ENCODE measurements around the gene ACP2.

ACP2 gene

DNA sequence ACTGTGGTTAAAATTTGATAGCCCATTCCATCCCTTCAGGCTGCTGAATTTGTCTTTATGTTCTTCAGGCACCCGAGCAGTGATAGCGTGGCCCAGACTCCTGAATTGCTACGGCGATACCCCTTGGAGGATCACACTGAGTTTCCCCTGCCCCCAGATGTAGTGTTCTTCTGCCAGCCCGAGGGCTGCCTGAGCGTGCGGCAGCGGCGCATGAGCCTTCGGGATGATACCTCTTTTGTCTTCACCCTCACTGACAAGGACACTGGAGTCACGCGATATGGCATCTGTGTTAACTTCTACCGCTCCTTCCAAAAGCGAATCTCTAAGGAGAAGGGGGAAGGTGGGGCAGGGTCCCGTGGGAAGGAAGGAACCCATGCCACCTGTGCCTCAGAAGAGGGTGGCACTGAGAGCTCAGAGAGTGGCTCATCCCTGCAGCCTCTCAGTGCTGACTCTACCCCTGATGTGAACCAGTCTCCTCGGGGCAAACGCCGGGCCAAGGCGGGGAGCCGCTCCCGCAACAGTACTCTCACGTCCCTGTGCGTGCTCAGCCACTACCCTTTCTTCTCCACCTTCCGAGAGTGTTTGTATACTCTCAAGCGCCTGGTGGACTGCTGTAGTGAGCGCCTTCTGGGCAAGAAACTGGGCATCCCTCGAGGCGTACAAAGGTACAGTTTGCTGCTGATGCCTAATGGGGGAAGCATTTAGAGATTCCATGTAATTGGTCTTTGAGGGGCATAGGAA is 26.1 kb upstream of the ACP2 start:
- in situ Hi-C loops (cut with HindIII; ENCODE audit: low sequenced_read_pairs) = no loop called here
- TF ChIP-seq, protein P1, sequence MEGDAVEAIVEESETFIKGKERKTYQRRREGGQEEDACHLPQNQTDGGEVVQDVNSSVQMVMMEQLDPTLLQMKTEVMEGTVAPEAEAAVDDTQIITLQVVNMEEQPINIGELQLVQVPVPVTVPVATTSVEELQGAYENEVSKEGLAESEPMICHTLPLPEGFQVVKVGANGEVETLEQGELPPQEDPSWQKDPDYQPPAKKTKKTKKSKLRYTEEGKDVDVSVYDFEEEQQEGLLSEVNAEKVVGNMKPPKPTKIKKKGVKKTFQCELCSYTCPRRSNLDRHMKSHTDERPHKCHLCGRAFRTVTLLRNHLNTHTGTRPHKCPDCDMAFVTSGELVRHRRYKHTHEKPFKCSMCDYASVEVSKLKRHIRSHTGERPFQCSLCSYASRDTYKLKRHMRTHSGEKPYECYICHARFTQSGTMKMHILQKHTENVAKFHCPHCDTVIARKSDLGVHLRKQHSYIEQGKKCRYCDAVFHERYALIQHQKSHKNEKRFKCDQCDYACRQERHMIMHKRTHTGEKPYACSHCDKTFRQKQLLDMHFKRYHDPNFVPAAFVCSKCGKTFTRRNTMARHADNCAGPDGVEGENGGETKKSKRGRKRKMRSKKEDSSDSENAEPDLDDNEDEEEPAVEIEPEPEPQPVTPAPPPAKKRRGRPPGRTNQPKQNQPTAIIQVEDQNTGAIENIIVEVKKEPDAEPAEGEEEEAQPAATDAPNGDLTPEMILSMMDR (IDR thresholded peaks at IDR 0.05; ENCODE audit: low read depth, low read length, missing control alignments) = no peak
- no peak overlapping the region for H3K4me3 ChIP-seq (ENCODE audit: low read depth, low read length)
- no peak for DNase-seq (ENCODE audit: low read depth)

DNA sequence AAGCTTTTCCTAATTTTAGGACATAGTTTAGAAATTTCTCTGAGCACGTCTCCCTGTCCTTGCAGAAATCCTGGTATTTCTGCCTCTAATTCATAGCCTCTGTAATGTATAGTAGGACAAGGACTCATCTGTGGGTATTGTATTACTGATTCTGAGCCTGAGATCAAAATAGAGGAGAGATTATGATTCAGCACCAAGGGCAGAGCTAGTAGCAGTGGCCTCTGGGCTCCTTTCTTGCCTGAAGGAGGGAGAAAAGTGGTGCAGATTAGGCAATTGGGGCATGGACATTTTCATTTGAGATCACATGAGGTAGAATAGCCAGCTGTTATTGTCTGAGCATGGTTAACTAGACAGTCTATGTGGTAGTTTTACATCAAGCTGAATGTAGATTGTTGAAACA is 24.1 kb upstream of the ACP2 start:
- TF ChIP-seq, protein P1 (IDR thresholded peaks at IDR 0.05; ENCODE audit: low read depth, low read length, missing control alignments) = no peak
- H3K4me3 ChIP-seq (ENCODE audit: low read depth, low read length) = no peak overlapping the region
- no peak for DNase-seq (ENCODE audit: low read depth)
- in situ Hi-C loops (cut with HindIII; ENCODE audit: low sequenced_read_pairs) = no loop called here

DNA sequence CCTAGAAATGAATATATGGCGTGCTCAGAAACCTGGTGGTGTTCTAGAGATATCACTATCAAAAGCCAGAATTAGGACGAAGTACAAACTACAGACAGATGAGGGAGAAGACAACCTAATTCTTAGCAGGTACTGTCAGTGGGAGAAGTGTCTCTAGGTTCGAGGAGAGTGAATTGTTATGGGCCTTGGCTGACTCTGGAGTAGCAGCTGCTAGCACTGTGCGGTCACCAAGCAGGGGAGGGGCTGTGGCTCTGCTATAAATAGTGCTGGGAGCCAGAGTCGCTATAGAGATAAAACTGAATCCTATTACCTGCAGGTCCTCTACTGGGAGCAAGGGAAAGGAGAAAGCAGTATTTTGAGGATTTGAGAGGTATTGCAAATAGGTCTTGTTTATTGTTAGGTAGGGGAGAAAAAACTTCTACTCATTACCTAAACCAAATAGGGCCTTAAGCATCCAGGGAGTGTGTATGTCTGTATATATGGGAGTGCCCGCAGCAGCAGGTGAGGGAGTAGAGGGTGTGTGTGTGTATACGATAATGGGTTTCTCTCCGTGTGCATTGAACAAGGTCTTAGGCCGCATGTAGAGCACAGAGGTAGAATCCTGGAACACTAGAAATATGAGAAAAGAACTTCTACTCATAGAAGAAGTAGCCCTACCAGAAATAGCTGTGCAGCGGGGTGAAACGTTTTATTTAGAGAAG is 23.5 kb upstream of the ACP2 start:
- H3K4me3 ChIP-seq (ENCODE audit: low read depth, low read length) = no peak overlapping the region
- in situ Hi-C loops (cut with HindIII; ENCODE audit: low sequenced_read_pairs) = no loop called here
- DNase-seq (ENCODE audit: low read depth) = no peak
- TF ChIP-seq, protein P1 (IDR thresholded peaks at IDR 0.05; ENCODE audit: low read depth, low read length, missing control alignments) = no peak

GRCh38 chr11:47271328-47271727 is 22.7 kb upstream of the ACP2 start:
- in situ Hi-C loops (cut with HindIII; ENCODE audit: low sequenced_read_pairs) = no loop called here
- peak overlapping the region; percentile 65 for H3K4me3 ChIP-seq (ENCODE audit: low read depth, low read length)
- DNase-seq (ENCODE audit: low read depth) = no peak
- TF ChIP-seq, protein P1 (IDR thresholded peaks at IDR 0.05; ENCODE audit: low read depth, low read length, missing control alignments) = no peak

GRCh38 chr11:47270331-47271271 is 22.0 kb upstream of the ACP2 start:
- DNase-seq (ENCODE audit: low read depth) = no peak
- in situ Hi-C loops (cut with HindIII; ENCODE audit: low sequenced_read_pairs) = no loop called here
- H3K4me3 ChIP-seq (ENCODE audit: low read depth, low read length) = peak overlapping the region; percentile 65
- TF ChIP-seq, protein P1 (IDR thresholded peaks at IDR 0.05; ENCODE audit: low read depth, low read length, missing control alignments) = peak; percentile 31

GRCh38 chr11:47269829-47270305 is 21.3 kb upstream of the ACP2 start, which contains the start of gene MADD:
Gene MADD, plus strand, starts transcription at chr11:47270133.
- DNase-seq (ENCODE audit: low read depth) = no peak
- peak within 1 kb of the TSS; percentile 65 for H3K4me3 ChIP-seq (ENCODE audit: low read depth, low read length)
- TF ChIP-seq, protein P1 (IDR thresholded peaks at IDR 0.05; ENCODE audit: low read depth, low read length, missing control alignments) = no peak
- in situ Hi-C loops (cut with HindIII; ENCODE audit: low sequenced_read_pairs) = no loop called here
